Glutamatergic neuron (in vitro differentiated cells): ENCODE data around the gene GSS. TPM values are rescaled to one million over a fixed set of nuclear protein-coding genes. Genes with fewer than 3 reads are reported as not detected.

Experiments used
- DNase-seq: peaks from one replicate; pipeline ENCODE4 v3.0.0; 2022
- H3K27ac Mint-ChIP-seq: one replicate; pipeline ENCODE4 v1.8.0; 2020; ENCODE audit warnings: mild to moderate bottlenecking, mixed read lengths, inconsistent platforms; ENCODE audit not compliant: unreplicated experiment
- H3K27me3 Mint-ChIP-seq: one replicate; pipeline ENCODE4 v1.8.0; 2020; ENCODE audit warnings: mild to moderate bottlenecking, moderate library complexity, mixed read lengths, inconsistent platforms; ENCODE audit not compliant: unreplicated experiment
- H3K36me3 Mint-ChIP-seq: one replicate; pipeline ENCODE4 v1.8.0; 2020; ENCODE audit warnings: mild to moderate bottlenecking, mixed read lengths, inconsistent platforms; ENCODE audit not compliant: unreplicated experiment
- H3K4me1 Mint-ChIP-seq: one replicate; pipeline ENCODE4 v1.8.0; 2020; ENCODE audit warnings: mild to moderate bottlenecking, low read depth, mixed read lengths, inconsistent platforms; ENCODE audit not compliant: unreplicated experiment
- H3K4me3 Mint-ChIP-seq: one replicate; pipeline ENCODE4 v1.8.0; 2020; ENCODE audit warnings: mild to moderate bottlenecking, mixed read lengths, inconsistent platforms; ENCODE audit not compliant: unreplicated experiment
- H3K9me3 Mint-ChIP-seq: one replicate; pipeline ENCODE4 v1.8.0; 2020; ENCODE audit warnings: mild to moderate bottlenecking, moderate library complexity, mixed read lengths, inconsistent platforms; ENCODE audit not compliant: unreplicated experiment
- total RNA-seq: library from RNA; stranded (reverse); fragmentation: NEBNext Ultra II Directional; extraction: Animal tissue kit (Norgen Biotek cat#: 25700); gene quantifications from one replicate; pipeline ENCODE4 v1.2.1, GENCODE V29; 2021; ENCODE audit not compliant: unreplicated experiment
- TF ChIP-seq, protein P1 (sequence below): fragments of 200-600 bp; sonication (generic); IDR thresholded peaks from one replicate; pipeline ENCODE4 v1.5.0; 2021; ENCODE audit not compliant: partially characterized antibody, unreplicated experiment

Gene GSS
- total RNA-seq, 1 donor from 2014 or later = 28.2 TPM

DNA sequence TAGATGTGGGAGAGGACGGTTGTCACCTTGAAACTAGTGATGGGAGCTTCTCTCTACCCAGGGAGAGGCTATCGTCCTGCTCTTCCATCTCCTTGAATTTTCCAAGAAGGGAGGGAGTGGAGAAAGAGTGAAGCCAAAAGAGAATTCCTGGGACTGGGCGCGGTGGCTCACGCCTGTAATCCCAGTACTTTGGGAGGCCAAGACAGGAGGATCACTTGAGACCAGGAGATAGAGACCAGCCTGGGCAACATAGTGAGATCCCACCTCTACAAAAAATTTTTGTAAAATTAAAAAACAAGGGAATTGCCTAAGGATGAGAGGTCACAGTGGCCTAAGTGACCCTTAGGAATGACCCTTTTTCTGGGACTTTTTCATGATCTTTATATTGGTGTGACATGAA lies 8.9 kb upstream of the GSS start:
- H3K36me3 Mint-ChIP-seq = no peaks in the 10 kb centered on the region
- TF ChIP-seq, protein P1, sequence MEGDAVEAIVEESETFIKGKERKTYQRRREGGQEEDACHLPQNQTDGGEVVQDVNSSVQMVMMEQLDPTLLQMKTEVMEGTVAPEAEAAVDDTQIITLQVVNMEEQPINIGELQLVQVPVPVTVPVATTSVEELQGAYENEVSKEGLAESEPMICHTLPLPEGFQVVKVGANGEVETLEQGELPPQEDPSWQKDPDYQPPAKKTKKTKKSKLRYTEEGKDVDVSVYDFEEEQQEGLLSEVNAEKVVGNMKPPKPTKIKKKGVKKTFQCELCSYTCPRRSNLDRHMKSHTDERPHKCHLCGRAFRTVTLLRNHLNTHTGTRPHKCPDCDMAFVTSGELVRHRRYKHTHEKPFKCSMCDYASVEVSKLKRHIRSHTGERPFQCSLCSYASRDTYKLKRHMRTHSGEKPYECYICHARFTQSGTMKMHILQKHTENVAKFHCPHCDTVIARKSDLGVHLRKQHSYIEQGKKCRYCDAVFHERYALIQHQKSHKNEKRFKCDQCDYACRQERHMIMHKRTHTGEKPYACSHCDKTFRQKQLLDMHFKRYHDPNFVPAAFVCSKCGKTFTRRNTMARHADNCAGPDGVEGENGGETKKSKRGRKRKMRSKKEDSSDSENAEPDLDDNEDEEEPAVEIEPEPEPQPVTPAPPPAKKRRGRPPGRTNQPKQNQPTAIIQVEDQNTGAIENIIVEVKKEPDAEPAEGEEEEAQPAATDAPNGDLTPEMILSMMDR = no peak
- H3K27me3 Mint-ChIP-seq = peaks cover 1% of the 10 kb centered on the region
- no peak for DNase-seq
- H3K4me3 Mint-ChIP-seq = no peak overlapping the region
- no peaks in the 10 kb centered on the region for H3K4me1 Mint-ChIP-seq
- no peak overlapping the region for H3K27ac Mint-ChIP-seq
- no peaks in the 10 kb centered on the region for H3K9me3 Mint-ChIP-seq

- H3K27ac Mint-ChIP-seq = peak overlapping the region; percentile 98
- DNase-seq = no peak
- peaks cover 12% of the 10 kb centered on the region for H3K27me3 Mint-ChIP-seq
- H3K4me1 Mint-ChIP-seq = peaks cover 15% of the 10 kb centered on the region
- peaks cover 8% of the 10 kb centered on the region for H3K9me3 Mint-ChIP-seq
- TF ChIP-seq, protein P1 = no peak
- H3K36me3 Mint-ChIP-seq = no peaks in the 10 kb centered on the region
- H3K4me3 Mint-ChIP-seq = peak overlapping the region; percentile 99
Measured at GRCh38 chr20:34956751-34957472, 1.3 kb upstream of the GSS start.

DNA sequence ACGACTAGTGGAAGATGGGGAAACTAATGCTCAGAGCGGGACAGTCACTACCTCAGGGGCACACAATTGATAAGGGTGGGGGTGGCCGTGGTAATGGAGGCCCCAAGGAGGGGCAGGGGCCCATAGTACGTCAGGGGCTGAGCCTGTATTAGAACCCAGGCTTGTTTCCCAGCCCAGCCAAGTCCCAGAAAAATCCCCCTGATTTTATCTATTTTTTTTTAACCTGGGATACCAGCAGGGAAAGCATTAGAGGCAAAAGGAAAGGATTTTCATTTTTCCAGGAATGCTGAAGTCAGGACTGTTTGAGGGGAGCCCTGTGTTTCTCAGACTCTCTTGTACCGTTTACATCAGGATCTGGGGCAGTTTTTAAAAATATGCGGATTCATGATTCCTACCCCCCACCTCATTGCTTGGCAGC lies 444 bp upstream of the GSS start:
- Mint-ChIP-seq H3K4me1 (peaks cover 15% of the 10 kb centered on the region), H3K27ac (peak overlapping the region; percentile 98), H3K9me3 (peaks cover 8% of the 10 kb centered on the region), H3K27me3 (peaks cover 12% of the 10 kb centered on the region), H3K4me3 (peak overlapping the region; percentile 99), H3K36me3 (no peaks in the 10 kb centered on the region)
- TF ChIP-seq, protein P1 = no peak
- no peak for DNase-seq

DNA sequence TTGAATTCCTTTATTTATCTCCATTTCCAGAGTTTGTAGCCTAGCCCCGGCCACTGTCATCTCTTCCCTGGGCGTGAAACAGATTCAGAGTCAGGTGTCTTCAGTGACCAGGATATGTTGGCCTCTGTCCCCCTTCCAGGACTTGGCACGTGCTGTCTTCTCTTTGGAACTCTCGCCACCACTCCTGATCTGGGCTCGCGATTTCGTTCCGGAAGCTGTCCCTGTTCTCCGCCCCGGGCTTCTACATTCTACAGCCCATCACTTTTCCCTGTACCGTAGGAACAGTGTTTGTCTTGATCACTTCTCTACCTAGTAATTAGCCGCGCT lies 739 bp downstream of the GSS start:
- peaks cover 15% of the 10 kb centered on the region for H3K4me1 Mint-ChIP-seq
- no peak for DNase-seq
- peaks cover 11% of the 10 kb centered on the region for H3K27me3 Mint-ChIP-seq
- peak overlapping the region; percentile 99 for H3K4me3 Mint-ChIP-seq
- no peaks in the 10 kb centered on the region for H3K36me3 Mint-ChIP-seq
- peak overlapping the region; percentile 98 for H3K27ac Mint-ChIP-seq
- peaks cover 8% of the 10 kb centered on the region for H3K9me3 Mint-ChIP-seq
- TF ChIP-seq, protein P1 = no peak

- no peak overlapping the region for H3K4me3 Mint-ChIP-seq
- peaks cover 11% of the 10 kb centered on the region for H3K27me3 Mint-ChIP-seq
Measured at GRCh38 chr20:34953960-34954359, 1.6 kb downstream of the GSS start.

More at GRCh38 chr20:34953960-34954359, 1.6 kb downstream of the GSS start:
- Mint-ChIP-seq H3K27ac (no peak overlapping the region), H3K9me3 (peaks cover 8% of the 10 kb centered on the region), H3K36me3 (no peaks in the 10 kb centered on the region), H3K4me1 (peaks cover 15% of the 10 kb centered on the region)
- TF ChIP-seq, protein P1 = no peak
- no peak for DNase-seq
